Measurements from ENCODE around the gene C1orf116.

The C1orf116 gene

DNA sequence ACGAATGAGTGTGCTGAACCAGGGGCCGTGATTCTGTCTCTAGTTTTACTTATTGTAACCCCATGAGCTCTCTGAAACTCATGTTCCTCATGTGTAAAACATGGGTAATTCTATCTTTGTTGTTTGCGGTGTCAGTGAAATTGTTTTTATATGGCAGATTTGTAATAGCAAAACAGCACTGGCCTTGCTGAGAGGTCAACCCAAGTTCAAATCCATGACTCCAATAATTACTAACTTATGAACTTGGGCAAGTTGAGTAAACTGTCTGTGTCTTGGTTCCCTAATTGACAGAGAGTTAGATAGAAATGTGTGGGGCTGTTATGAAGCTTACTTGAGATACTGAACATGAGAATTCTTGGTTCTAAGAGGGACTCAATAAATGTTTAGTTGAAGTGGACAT lies 17.8 kb downstream of the C1orf116 start:
- no peak for DNase-seq (ENCODE audit: low read depth)
- TF ChIP-seq CTCF (conservative IDR thresholded peaks at IDR 0.05; ENCODE audit: low read length), result no peak
- no peak overlapping the region for H3K4me3 ChIP-seq (ENCODE audit: low read length)

- DNase-seq (ENCODE audit: low read depth), result no peak
- no peak for TF ChIP-seq CTCF (conservative IDR thresholded peaks at IDR 0.05; ENCODE audit: low read length)
- H3K4me3 ChIP-seq (ENCODE audit: low read length), result no peak overlapping the region
These were observed 19.1 kb downstream of the C1orf116 start for GRCh38 chr1:207013321-207014085.

DNA sequence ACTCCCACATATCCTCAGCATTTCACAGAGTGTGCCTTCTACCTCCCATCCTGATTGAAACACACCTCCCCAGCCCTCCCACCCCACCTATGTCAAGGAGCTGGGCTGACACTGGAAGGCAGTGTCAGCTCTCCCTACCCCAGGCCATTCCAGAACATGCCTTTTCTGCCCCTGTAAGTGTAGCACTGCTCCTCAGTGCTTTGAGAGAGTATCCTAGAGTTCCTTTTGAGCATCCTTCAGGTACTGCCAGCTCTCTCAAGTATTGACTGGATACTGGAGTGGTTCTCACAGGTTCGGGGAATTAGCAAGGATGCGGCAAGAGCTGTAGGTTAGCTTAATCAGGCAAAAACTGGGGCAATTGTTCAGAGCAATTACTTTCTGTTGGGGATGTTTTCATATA lies 21.8 kb downstream of the C1orf116 start:
- DNase-seq (ENCODE audit: low read depth), result no peak
- no peak for TF ChIP-seq CTCF (conservative IDR thresholded peaks at IDR 0.05; ENCODE audit: low read length)
- no peak overlapping the region for H3K4me3 ChIP-seq (ENCODE audit: low read length)

DNA sequence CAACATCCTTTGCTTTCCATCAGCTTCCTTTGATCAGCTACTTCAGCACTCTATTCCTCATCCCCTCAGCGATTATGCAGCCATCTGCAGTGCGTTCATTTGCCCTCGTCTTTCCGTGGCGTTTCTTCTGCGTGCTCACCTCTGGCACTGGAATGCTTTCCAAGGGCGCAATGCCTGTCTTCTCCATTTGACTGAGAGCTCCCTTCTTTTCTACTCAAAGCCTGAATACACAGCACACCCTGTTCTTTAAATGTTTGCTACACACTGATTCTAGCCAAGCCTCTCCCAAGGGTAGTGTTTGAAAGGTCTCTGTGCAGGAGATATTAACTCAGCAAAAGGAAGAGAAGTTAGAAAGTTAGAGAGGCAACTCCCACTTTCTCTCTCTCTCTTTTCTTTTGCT lies 22.6 kb downstream of the C1orf116 start:
- DNase-seq (ENCODE audit: low read depth), result no peak
- TF ChIP-seq CTCF (conservative IDR thresholded peaks at IDR 0.05; ENCODE audit: low read length), result no peak
- H3K4me3 ChIP-seq (ENCODE audit: low read length), result no peak overlapping the region

- no peak for DNase-seq (ENCODE audit: low read depth)
- H3K4me3 ChIP-seq (ENCODE audit: low read length), result no peak overlapping the region
- no peak for TF ChIP-seq CTCF (conservative IDR thresholded peaks at IDR 0.05; ENCODE audit: low read length)
These were observed 23.2 kb downstream of the C1orf116 start for GRCh38 chr1:207009182-207009850.

GRCh38 chr1:207007352-207008033 lies 25.1 kb downstream of the C1orf116 start:
- TF ChIP-seq CTCF (conservative IDR thresholded peaks at IDR 0.05; ENCODE audit: low read length), result no peak
- DNase-seq (ENCODE audit: low read depth), result peak; percentile 98
- H3K4me3 ChIP-seq (ENCODE audit: low read length), result no peak overlapping the region
